NCI-H82 treated with DMSO at 0.1 percent for 48 hours (cell line): ENCODE measurements around the gene PRDM15.

Experiments
- DNase-seq: peaks from one replicate; lab custom pipeline; 2025; ENCODE audit not compliant: unreplicated experiment; lab: John Stamatoyannopoulos, UW

PRDM15 gene

DNA sequence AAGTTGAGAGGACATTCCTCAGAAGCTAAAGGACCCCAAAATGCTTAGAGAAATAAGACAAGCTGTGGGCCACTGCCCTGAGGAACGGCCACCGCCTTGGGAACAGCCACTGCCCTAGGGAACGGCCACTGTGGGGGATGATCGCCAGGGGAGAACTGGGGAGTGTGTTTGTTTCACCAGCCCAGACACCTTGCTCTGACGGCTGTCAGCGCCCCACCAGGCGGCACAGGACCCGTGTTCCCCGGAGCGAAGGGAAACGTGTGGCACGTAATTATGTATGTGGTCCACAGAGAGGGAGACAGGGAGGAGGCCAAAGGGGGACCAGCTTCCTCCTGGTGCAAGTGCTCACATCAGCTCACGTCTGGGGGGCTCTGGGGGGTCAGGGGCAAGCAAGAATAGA, 66.5 kb downstream of the PRDM15 start:
- no peak for DNase-seq

DNA sequence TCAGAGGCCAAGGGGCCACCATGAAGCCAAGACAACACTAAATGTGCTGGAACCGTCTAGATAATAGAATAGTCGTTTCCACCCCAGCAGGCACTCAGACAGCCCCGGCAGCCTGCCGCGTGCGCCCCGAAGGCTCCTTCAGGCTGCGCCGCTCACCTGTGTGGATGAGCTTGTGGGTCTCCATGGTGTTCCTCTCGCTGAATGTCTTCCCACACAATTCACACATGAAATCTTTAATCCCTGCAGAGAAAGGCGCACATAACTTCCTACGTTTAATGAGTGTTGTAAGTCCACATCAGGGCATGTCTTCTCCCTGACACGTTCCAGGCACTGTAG, 68.6 kb downstream of the PRDM15 start:
- DNase-seq, result no peak

DNA sequence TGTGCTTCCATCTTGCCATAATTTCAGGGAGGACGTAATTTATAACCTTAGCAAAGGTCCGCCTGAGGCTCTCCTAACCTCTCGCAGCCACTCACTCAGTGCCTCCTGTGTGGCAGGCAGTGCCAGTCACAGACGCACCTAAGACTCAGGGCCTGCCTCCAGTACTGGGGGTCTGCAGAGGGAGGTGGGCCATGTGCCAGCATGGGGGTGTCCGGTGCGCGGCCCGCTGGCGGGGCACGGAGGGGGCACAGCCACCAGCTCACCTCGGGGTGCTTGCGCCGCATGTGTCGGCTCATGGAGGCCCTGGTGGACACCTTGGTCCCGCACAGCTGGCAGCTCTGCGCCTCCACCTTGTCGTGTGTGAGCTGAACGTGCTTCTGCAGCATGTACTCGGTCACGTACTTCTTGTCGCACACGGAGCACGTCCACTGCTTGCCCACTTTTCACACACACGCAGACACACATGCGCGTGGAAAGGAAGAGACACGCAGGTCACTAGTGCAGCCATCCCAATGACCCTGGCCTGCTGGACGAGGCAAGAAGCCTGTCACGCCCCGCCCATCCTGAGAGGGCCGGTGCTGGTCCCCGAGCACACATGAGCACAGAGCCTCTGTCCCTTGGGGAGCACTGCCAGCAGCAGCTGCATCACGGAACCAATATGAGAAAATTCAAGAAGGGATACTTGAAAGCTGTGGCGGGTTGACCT, 69.1 kb downstream of the PRDM15 start:
- no peak for DNase-seq

DNA sequence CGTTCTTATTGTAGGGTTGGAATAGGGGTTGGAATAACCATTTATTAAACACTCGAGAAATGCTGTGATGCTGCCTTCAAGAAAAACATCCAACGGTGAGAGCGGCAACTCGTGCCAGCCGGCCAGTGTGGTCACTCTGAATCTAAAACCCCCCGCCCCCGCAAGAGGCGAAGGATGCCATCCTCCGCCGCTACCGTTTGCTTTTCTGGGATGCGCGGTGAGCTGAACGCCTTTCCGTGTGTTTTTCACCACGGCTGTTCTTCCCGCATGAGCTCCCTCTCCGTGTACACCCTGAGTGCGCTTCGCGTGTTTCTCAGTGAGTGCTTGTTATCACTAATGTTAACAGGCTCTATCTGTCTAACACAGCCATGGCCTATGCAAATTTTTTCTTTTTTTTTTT, 70.3 kb downstream of the PRDM15 start:
- DNase-seq, result no peak

DNA sequence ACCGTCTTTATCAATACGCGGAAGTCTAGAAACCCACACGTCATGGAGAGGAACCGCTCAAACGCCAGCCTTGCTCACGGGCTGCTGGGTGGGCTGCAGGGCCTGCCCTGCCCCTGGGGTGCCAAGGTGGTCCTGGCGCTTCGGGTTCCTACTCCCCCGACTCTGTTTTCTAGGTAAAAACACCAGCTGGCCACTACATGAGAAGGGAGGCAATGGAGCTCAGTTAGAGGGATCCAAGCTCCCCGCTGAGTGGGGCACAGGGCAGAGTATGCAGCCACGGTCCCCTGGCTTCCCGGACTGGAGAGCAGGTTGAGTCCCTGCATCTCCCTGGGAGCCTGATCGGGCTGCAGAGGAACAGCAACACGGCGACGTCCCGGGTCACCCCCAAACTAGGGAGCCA, 71.0 kb downstream of the PRDM15 start:
- DNase-seq, result no peak

DNA sequence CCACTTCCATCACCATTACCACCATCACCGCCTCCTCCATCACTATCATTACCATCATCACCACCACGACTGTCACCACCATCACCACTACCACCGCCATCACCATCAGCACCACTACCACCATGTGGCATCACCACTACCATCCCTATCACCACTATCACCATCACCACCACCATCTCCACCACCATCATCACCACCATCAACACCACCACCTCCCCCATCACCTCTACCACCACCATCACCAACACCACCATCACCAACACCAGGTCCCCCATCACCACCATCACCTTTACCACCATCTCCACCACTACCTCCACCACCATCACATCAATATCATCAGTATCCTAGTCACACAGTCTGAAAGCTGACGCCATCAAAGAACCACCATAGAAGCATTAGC, 72.4 kb downstream of the PRDM15 start:
- no peak for DNase-seq

DNA sequence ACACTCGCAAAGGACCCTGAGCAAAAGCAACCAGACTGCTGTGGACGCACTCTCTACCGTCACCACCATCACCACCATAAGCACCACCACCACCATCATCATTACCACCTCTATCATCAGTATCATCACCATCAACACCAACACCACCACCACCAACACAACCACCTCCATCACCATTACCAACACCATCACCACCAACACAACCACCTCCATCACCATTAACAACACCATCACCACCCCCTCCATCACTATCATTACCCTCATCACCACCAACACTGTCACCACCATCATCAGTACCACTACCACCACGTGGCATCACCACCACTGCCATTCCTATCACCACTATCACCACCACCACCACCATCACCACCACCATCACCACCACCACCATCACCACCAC, 73.5 kb downstream of the PRDM15 start:
- no peak for DNase-seq

DNA sequence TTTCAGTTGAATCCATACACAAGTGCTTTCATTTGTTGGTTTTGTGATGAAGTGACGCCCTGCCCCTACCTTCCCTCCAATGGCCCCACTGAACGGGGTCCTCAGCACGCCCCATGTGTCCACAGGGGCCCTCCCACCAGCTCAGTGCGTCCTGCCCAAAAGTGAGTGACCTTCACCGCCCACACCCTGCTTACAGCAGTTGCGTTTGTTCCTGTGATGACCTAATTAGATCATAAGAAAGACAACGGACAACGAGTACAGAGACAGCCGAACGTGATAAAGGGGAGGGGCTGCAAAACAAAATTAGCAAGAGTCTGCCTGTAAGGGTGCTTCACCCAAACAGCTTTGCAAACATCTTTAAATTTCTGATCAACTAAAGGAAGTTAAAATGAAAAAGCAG, 74.1 kb downstream of the PRDM15 start:
- no peak for DNase-seq

DNA sequence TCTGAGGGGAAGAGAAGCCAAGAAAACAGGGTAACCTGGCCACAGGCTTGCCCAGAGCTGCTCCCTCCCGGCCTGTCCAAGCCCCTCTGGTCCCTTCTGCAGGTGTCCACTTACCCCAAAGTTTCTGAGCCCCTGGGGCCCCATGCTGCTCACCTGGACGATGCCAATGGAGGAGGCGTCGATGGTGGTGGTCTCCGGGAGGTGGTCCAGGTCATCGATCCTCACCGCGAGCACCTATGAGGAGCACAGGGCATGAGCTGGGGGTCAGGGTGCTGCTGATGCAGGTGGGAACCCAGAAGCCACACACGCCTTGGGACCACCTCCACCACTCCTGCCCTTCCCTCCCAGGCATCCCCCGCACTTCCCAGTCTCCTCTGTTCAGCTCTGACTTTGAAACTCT, 74.8 kb downstream of the PRDM15 start:
- no peak for DNase-seq

DNA sequence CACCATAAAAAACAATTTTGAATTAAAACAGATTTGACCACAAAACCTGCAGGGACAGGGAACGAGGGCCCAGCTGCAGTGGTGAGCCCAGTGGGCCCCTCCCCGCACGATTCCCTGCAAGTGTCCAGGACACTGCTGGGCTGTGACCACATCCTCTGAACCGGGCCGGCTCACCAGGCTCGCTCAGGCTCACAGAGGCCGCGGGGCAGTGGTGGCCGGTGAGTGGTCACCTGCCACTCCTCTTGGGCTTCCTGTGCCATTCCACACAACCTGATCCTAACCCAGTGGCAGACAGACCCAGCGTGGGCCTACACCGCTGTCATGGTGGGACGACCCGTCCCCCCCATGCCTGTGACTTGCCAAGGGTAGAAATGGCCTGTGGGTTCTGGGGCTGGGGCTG, 75.8 kb downstream of the PRDM15 start:
- no peak for DNase-seq

DNA sequence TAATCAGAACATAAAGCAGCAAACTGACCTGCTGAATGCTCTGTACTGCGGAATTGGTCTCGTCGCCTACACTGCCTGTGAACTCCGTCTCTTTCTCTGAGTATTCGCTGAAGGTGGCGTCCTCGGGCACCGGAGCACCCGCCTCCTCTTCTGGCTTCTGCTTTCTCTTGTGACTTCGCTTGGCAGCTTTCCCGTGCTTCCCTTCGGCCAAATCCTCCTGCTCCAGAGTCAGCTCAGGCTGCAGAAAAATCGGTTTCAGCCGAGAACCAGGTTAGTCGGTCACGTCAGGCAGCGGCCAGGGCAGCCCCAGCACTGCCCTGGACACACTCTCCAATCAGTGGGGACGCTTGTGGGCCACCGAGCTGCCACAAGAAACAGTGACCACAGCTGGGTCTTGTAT, 76.5 kb downstream of the PRDM15 start:
- no peak for DNase-seq

DNA sequence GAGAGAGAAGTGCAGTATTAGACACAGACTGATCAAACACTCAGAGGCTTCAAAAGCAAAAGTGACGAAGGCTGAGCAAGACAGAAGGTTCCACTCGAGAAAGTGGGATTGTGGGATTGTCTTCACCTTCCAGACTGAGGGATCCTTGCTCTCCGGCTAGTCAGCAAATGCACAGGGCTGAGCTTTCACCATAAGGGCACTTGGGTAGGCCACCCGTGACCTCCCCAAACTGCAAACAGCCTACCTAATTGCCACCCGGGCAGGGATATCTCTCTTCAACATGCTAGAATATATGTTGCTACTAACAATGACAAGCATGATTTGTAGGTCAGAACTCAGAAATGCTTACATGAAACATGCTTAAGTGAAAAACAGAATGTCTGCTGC, 77.0 kb downstream of the PRDM15 start:
- DNase-seq, result no peak

DNA sequence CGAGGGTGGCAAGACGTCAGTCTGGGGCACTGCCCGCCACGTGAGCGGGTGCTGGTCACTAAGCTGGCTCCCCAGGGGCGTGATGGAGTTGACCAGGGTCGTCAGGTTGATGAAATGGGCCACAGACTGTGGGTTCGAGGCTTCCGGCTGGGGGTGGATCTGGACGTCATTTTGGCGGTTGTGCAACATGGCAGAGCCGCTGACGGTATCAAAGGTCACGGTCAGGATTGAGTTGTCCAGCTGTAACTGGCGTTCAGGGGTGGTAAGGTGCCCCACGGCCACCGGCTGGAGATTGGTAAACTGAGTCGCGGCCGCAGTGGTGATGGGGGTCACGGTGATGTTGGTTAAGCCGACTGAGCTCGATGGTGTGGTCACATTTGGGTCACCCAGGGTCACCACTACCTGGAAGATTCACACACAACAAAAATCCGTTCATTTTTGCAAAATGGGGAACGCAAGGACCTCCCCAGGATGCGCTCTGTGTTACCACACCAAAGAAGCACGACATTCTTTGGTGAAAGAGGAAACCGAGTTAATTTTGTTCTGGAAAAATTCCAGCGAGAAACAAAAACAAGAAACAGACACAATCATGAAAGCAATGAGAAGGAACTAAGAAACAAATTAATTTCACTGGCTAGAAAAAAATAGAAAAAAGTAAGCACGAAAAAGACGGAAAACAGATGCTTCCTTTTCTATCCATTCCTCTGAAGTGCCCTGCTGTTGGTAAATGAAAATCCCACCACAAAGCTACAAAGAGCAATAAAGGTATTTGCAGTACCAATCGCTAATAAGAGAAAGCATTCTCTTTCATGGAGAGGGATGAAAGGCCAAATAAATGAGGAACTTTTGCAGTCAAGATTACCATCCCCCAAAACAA, 77.6 kb downstream of the PRDM15 start:
- DNase-seq, result no peak

DNA sequence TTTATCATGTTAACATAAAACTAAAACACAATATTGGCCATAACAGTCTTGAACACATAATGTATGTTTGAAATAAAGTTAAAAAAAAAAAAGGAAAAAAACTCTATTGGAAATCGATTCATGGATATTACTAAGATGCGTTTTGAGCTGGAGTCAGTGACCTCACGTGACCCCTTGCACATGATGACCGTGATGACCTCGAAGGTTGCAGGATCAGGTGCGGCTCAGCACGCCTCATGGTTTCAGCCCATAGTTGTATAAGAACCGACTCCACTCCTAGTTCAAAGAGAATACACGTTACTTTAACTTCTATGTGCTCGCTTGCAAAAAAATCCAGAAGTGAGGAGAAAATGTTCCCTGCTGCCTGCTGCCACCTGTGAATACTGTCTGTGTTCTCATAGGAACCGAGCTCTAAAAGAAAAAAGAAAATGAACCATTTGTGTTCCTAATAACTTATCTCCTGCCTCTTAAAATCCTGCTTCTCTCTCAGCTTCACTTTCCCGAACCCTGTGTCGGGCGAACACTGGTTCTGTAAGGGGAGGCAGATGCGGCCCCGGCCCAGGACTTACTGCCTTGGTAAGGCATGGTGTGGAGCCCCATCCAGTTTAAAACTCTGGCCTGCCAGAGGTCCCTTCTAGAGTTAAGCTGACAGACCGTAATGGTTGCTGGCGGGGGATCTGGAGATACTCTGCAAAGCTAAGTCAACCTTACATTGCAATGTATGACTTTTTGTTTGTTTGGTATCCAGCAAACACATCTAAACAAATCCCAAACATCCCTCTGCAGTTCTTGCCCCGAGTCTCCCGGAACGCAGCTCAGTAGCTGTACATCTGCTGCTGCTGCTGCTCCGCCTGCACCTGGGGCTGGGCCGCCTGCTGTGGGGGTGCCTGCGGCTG, 78.5 kb downstream of the PRDM15 start:
- no peak for DNase-seq

DNA sequence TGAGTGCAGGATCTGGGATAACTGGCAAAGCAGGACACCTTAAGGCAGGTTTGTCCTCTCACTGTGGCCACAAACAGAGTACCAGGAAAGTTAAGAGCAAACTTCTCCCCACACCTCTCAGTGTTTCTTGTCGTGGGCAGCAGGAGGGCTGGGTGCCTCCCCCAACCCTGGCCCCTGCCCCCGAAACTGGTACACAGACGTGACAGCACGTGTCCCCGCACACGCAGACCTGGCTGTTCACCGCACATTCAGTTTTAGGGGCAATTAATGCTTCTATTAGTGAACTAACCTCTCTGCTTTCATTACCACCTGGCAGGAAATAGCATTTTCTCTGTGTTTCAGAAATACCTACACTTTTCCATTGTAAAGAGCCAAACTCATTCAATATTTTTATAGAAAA, 79.4 kb downstream of the PRDM15 start:
- no peak for DNase-seq

DNA sequence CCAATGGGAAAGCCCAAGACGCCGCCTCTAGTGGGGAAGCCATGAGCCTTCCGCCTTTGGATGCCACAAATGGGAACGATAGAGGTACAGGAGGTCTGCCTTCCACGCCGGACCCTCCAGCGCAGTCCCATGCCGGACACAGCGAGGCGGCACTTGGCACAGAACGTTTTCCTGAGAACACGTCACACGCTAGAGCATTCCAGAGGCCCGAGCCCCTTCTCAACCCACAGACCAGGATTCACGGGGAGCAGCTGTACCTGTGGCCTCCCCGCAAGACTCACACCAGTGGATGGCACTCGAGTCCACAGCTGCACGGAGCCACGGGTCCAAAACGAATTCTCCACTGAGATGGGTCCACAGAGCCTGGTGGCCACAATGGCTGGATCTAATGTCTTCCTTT, 80.8 kb downstream of the PRDM15 start:
- DNase-seq, result no peak

DNA sequence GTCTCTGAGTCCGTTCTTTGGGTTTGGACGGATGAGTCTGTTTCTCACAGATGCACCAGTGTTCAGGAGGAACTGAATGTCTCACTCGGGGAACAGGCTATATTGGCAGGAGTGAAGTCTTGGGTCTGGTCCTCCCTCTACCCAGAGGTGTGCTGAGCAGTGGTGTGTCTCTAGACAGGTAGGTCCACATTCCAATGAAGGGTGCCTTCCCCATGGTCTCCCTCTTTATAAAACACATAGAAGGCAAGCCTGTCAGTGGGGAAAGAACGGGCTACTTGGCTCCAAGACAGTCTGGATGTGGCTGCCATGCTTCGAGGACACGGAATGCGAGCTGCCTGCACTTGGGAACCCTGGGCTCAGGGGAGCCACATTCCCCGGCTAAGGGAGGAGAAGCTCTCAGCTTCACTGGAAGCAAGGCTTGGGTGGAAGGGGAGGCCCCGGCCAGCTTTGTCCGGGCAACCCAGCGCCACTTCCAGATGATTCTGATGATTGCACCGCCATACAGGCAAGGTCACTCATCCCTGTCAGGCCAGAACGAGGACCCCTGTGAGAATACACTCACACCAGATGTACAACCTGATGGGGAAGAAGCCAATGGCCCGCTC, 82.6 kb downstream of the PRDM15 start:
- DNase-seq, result no peak

DNA sequence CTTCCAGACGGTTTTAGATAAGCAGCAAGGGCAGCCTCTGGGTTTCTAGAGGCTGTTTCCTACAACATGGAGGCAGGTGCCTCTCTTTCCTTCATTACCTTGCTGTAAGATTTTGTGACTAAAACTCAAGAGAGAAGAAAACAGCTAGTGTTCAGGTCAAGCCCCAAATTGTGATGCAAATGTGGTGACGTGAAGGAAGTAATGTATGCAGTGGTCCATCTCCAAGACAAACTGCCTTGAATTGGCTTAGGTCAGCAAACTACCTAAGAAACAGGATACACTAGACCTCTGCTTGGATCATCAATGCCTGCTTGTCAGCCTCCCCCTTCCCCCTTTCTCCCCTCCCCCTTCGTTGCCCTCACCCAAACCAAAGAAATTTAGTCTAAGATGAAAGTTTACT, 83.4 kb downstream of the PRDM15 start:
- no peak for DNase-seq

DNA sequence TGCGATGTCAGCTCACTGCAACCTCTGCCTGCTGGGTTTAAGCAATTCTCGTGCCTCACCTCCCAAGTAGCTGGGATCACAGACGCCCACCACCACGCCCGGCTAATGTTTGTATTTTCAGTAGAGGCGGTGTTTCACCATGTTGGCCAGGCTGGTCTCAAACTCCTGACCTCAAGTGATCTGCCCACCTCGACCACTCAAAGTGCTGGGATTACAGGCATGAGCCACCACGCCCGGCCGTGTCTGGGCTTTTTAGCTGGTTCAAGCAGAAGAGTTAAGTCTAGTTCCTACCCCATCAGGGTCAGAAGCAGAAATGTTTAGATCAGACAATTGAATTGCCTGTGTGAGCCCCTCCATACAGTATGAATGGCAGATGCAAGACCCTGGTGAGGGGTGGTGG, 84.5 kb downstream of the PRDM15 start:
- no peak for DNase-seq

DNA sequence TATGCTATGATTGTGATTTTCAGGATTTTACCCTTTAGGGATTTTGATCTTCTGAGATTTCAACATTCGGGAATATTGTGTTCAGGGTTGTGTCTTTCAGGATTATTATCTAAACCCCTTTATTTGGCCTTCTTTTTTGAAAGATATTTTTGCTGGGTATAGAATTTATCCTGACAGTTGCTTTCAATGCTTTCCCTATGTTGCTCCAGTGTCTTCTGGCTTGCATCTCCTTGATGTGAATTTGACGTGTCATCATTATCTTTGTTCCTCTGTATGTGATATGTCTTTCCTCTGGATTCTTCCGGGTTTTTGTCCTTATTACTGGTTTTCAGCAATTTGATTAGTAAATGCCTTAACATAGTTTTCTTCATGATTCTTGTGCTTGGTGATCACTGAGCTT, 86.4 kb downstream of the PRDM15 start:
- DNase-seq, result no peak

DNA sequence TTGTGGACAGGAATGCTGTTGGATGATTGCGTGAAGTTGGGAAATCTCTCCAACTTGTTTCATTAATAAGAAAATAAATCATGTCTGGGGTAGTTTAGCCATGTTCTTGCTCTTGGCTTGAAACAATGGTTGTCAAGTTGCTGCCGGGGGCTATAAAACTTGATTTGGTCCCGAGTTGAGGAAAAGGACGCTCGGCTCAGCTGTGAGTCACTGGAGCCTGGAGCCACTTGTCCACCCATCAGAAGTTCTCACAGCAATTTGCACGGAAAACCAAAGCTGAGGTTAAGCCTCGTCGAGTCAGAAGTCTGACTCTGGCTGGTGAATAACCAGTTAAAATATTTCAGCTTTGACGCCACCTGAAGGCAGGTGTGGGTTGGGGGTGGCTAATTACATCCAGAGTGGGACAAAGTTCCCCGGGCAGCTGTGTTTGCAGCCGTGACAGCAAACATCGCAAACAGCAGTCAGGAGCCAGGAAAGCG, 92.6 kb downstream of the PRDM15 start:
- no peak for DNase-seq
